SK-N-SH (cell line): Measurements from ENCODE around the gene MALRD1. TPM values are rescaled to one million over a fixed set of nuclear protein-coding genes. Genes with fewer than 3 reads are reported as not detected.

Experiments
- CTCF ChIA-PET: fragments of 300-600, 350-600 bp; formaldehyde crosslinking; extraction: SDS; loops from one replicate; lab custom pipeline; 2021; lab: Yijun Ruan, JAX
- POLR2A ChIA-PET: fragments of 350-600 bp; sonication (Branson Sonifier 250); formaldehyde crosslinking; extraction: SDS; loops from one replicate; lab custom pipeline; 2020; ENCODE audit warnings: antibody characterized with exemption, inconsistent platforms; lab: Yijun Ruan, JAX
- DNase-seq: peaks from one replicate; pipeline ENCODE4 v3.0.0; 2012
- H2AFZ ChIP-seq: fragments of 200-600 bp; sonication (generic); 2 replicates; pipeline ENCODE4 v1.8.1; 2016; ENCODE audit warnings: antibody characterized with exemption, mild to moderate bottlenecking, low read depth
- H3F3A ChIP-seq: fragments of 200-600 bp; sonication (generic); replicated peaks from 2 replicates; pipeline ENCODE3; 2016; ENCODE audit warnings: antibody characterized with exemption, mild to moderate bottlenecking; ENCODE audit not compliant: insufficient read depth
- H3K27ac ChIP-seq, 2 experiments: fragments of 200-500 bp in 1 of 2; fragments of 200-600 bp in 1 of 2; sonication (Bioruptor generic) in 1 of 2; sonication (generic), shearing (Covaris generic) in 1 of 2; 2 replicates each; pipeline versions ENCODE4 v1.5.1 to v1.6.1; 2014 to 2016; ENCODE audit warnings: low read depth in 2 of 2, inconsistent platforms in 1 of 2, low read length in 1 of 2, mild to moderate bottlenecking in 1 of 2, mixed read lengths in 1 of 2
- H3K27me3 ChIP-seq: fragments of 200-600 bp; sonication (generic), shearing (Covaris generic); 2 replicates; pipeline ENCODE4 v1.6.1; 2016; ENCODE audit warnings: mixed run types; ENCODE audit not compliant: insufficient read depth
- H3K36me3 ChIP-seq, 2 experiments: fragments of 200-500 bp in 1 of 2; fragments of 200-600 bp in 1 of 2; sonication (Bioruptor generic) in 1 of 2; sonication (generic) in 1 of 2; replicated peaks in 1 of 2; 2 replicates each; pipeline versions ENCODE3 to v1.5.1; 2014 to 2016; ENCODE audit warnings: low read length in 1 of 2, mild to moderate bottlenecking in 1 of 2; ENCODE audit not compliant: insufficient read depth in 2 of 2, control insufficient read depth in 1 of 2
- H3K4me1 ChIP-seq, 2 experiments: fragments of 200-500 bp in 1 of 2; fragments of 200-600 bp in 1 of 2; sonication (Bioruptor generic) in 1 of 2; sonication (generic), shearing (Covaris generic) in 1 of 2; 2 replicates each; pipeline versions ENCODE4 v1.5.1 to v1.6.1; 2014 to 2016; ENCODE audit warnings: low read depth in 1 of 2, low read length in 1 of 2, mixed run types in 1 of 2; ENCODE audit not compliant: insufficient read depth in 2 of 2, control insufficient read depth in 1 of 2
- H3K4me2 ChIP-seq: fragments of 200-600 bp; sonication (generic), shearing (Covaris generic); 2 replicates; pipeline ENCODE4 v1.6.1; 2017; ENCODE audit warnings: mixed run types
- H3K4me3 ChIP-seq, 2 experiments: fragments of 200-500 bp in 1 of 2; fragments of 200-600 bp in 1 of 2; sonication (Bioruptor generic) in 1 of 2; sonication (generic), shearing (Covaris generic) in 1 of 2; 2 replicates each; pipeline versions ENCODE4 v1.5.1 to v1.8.1; 2014 to 2016; ENCODE audit warnings: low read depth in 2 of 2, inconsistent platforms in 1 of 2, low read length in 1 of 2, mild to moderate bottlenecking in 1 of 2, mixed read lengths in 1 of 2, moderate library complexity in 1 of 2
- H3K79me2 ChIP-seq: fragments of 200-600 bp; sonication (generic); 2 replicates; pipeline ENCODE4 v1.8.1; 2017; ENCODE audit warnings: mild to moderate bottlenecking; ENCODE audit not compliant: insufficient read depth
- H3K9ac ChIP-seq: fragments of 200-600 bp; sonication (generic); 2 replicates; pipeline ENCODE4 v1.6.1; 2017; ENCODE audit warnings: mixed run types
- H3K9me2 ChIP-seq: fragments of 200-600 bp; sonication (generic); 2 replicates; pipeline ENCODE4 v1.6.1; 2017; ENCODE audit warnings: mixed run types
- H3K9me3 ChIP-seq: fragments of 200-600 bp; sonication (generic); 2 replicates; pipeline ENCODE4 v1.6.1; 2017; ENCODE audit warnings: mixed run types, mild to moderate bottlenecking, moderate library complexity
- H4K20me1 ChIP-seq: fragments of 200-600 bp; sonication (generic); 2 replicates; pipeline ENCODE4 v1.6.1; 2017; ENCODE audit warnings: mild to moderate bottlenecking, mixed run types; ENCODE audit not compliant: insufficient read depth
- CHD2 ChIP-seq: fragments of 150-350 bp; IDR thresholded peaks from 2 replicates; pipeline ENCODE4 v1.6.1; 2018; ENCODE audit warnings: low read length; ENCODE audit not compliant: partially characterized antibody
- ELF1 ChIP-seq: IDR thresholded peaks from 2 replicates; pipeline ENCODE4 v1.4.0; 2012
- EZH2phosphoT487 ChIP-seq: fragments of 200-600 bp; sonication (generic); IDR thresholded peaks from 2 replicates; pipeline ENCODE4 v1.6.1; 2017; ENCODE audit warnings: low read depth, mixed run types, mild to moderate bottlenecking, antibody characterized with exemption, moderate library complexity, borderline replicate concordance
- FOXJ3 ChIP-seq: sonication (generic); formaldehyde crosslinking; IDR thresholded peaks from 2 replicates; pipeline ENCODE4 v1.5.1; 2020; ENCODE audit warnings: mild to moderate bottlenecking, missing genetic modification reagents
- FOXM1 ChIP-seq: IDR thresholded peaks from 2 replicates; pipeline ENCODE4 v1.4.0; 2012; ENCODE audit warnings: low read depth, mild to moderate bottlenecking
- GATA2 ChIP-seq: sonication (generic); formaldehyde crosslinking; IDR thresholded peaks from 2 replicates; pipeline ENCODE4 v1.5.0; 2020; ENCODE audit warnings: mild to moderate bottlenecking, missing genetic modification reagents
- JUND ChIP-seq: IDR thresholded peaks from 2 replicates; pipeline ENCODE4 v1.4.0; 2012
- MEF2A ChIP-seq: IDR thresholded peaks from 2 replicates; pipeline ENCODE4 v1.4.0; 2012; ENCODE audit warnings: low read depth, borderline replicate concordance
- NRF1 ChIP-seq: IDR thresholded peaks from 2 replicates; pipeline ENCODE4 v1.6.1; 2012; ENCODE audit warnings: low read depth, mild to moderate bottlenecking, low read length
- POLR2AphosphoS5 ChIP-seq: IDR thresholded peaks from 2 replicates; pipeline ENCODE4 v1.6.1; 2012; ENCODE audit warnings: low read depth, low read length
- SIN3A ChIP-seq: IDR thresholded peaks from 2 replicates; pipeline ENCODE4 v1.6.1; 2012; ENCODE audit warnings: low read depth, mild to moderate bottlenecking, low read length, moderate library complexity, borderline replicate concordance
- WGBS: methylation state at CpG from one replicate; pipeline ENCODE4 v1.1.6; 2017; ENCODE audit warnings: low lambda C conversion rate; 5-methylcytosine and 5-hydroxymethylcytosine counted together
- polyA plus RNA-seq, 3 experiments: library from polyadenylated mRNA; depleted of rRNA; stranded (reverse); fragments of >200 nt; gene quantifications; 2 replicates each; pipeline ENCODE4 v1.2.3, GENCODE V29; 2012
- TF ChIP-seq, protein P1 (sequence below): IDR thresholded peaks from 2 replicates; pipeline ENCODE4; 2012
- TF ChIP-seq, protein P2 (sequence below): IDR thresholded peaks from 2 replicates; pipeline ENCODE4 v1.6.1; 2012; ENCODE audit warnings: mild to moderate bottlenecking, low read depth, low read length, moderate library complexity
- TF ChIP-seq, protein P3 (sequence below): fragments of 150-350 bp; IDR thresholded peaks from 2 replicates; pipeline ENCODE4 v1.6.1; 2017; ENCODE audit warnings: antibody characterized with exemption, low read length, low read depth, borderline replicate concordance

Gene MALRD1
- polyA plus RNA-seq, 1 of the 3 experiments (the other 2 are of a cell fraction): not detected

DNA sequence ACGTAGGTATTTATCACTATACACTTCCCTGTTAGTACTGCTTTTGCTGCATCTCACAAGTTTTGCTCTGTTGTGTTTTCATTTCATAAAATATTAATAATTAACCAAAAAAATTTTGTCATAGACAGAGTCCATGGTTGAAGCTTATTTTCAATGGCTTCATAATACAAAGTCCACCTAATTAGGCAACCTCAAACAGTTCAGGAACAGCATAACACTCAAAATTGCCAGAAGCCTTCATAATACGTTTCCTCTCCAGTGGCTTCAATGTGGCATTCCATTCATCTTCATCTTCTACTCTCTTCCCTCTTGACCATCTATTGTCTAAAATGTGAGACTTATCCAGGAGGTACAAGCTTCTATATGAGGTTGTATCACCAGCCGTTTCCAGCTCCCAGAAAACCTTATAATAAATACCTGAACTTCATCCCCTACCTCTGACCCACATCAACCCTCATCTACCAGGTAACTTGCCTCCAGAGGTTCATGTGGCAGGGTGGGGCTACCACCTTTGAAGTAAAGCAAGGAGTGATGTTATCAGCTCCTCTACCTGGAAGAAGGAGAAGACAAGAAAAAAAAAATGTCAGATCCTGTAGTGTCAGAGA is 337.3 kb downstream of the MALRD1 start:
- CTCF ChIA-PET: interaction anchor here (1.2 kb wide), 1 partner anchor 26 kb away, joined by 3 read pairs; no protein-coding TSS in a partner anchor
- no peaks in the 10 kb centered on the region for H3F3A ChIP-seq
- H3K27me3 ChIP-seq: no peaks in the 10 kb centered on the region

DNA sequence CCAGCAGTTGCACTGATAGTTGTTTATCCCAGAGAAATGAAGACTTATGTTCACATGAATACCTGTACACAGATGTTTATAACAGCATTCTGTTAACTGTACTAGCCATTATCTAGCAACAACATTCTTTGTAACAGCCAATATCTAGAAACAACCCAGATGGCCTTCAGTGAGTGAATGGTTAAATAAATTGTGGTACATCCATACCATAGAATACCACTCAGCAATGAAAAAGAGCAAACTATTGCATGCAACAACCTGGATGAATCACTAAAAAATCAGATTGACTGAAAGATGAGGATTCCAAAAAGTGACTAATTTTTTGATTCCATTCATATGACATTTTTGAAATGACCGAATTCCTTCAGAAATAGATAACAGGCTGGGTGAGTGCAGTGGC is 360.3 kb downstream of the MALRD1 start:
- CTCF ChIA-PET: no interaction called here
- Histone ChIP-seq H3F3A (no peaks in the 10 kb centered on the region), H3K27ac (no peak overlapping the region), H3K9ac (no peak overlapping the region), H3K4me2 (no peak overlapping the region), H3K27me3 (no peaks in the 10 kb centered on the region), H3K36me3 (no peaks in the 10 kb centered on the region), H3K79me2 (no peaks in the 10 kb centered on the region), H3K4me1 (no peaks in the 10 kb centered on the region), H4K20me1 (no peaks in the 10 kb centered on the region), H3K9me2 (no peaks in the 10 kb centered on the region), H3K9me3 (no peaks in the 10 kb centered on the region), H3K4me3 (no peak overlapping the region), H2AFZ (no peak overlapping the region)
- POLR2A ChIA-PET: no interaction called here
- no peak for DNase-seq
- WGBS: 9% methylated on average over 1 of the region's 1 CpG
- TF ChIP-seq, protein P1, sequence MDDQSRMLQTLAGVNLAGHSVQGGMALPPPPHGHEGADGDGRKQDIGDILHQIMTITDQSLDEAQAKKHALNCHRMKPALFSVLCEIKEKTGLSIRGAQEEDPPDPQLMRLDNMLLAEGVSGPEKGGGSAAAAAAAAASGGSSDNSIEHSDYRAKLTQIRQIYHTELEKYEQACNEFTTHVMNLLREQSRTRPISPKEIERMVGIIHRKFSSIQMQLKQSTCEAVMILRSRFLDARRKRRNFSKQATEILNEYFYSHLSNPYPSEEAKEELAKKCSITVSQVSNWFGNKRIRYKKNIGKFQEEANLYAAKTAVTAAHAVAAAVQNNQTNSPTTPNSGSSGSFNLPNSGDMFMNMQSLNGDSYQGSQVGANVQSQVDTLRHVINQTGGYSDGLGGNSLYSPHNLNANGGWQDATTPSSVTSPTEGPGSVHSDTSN: no peak
- TF ChIP-seq JUND (no peak), POLR2AphosphoS5 (no peak), FOXJ3 (no peak), EZH2phosphoT487 (no peak)

More for the DNA sequence above, 337.3 kb downstream of the MALRD1 start:
- Histone ChIP-seq H3K9me2 (no peaks in the 10 kb centered on the region; the same call in 1 of the 2 replicates), H3K9me3 (no peaks in the 10 kb centered on the region), H3K9ac (no peak overlapping the region), H3K4me1 (no peaks in the 10 kb centered on the region), H3K79me2 (no peaks in the 10 kb centered on the region), H3K4me3 (no peak overlapping the region), H3K4me2 (no peak overlapping the region), H3K36me3 (no peaks in the 10 kb centered on the region), H3K27ac (no peak overlapping the region), H4K20me1 (no peaks in the 10 kb centered on the region), H2AFZ (no peak overlapping the region)
- POLR2A ChIA-PET: no interaction called here
- 24% methylated on average over 3 of the region's 3 CpGs for WGBS
- no peak for DNase-seq
- TF ChIP-seq CHD2: no peak

DNA sequence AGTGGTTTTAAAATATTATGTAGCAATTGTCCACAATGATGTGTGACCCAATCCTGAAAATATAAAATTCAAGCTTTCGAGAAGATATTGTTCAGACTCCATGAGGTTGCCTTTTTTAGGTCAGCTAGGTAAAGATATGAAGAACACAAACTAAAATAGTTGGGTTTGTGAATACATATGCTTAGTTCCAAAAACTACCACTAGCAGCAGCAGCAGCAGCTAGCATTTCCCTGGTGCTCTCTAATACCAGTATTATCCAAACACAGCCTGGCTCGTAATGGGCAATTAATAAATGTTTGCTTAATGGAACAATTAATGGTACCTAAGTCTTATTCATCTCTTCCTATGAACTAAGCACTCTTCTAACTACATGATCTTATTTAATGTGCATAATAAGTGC is 362.5 kb downstream of the MALRD1 start:
- no peaks in the 10 kb centered on the region for H3F3A ChIP-seq
- H3K4me3 ChIP-seq: no peak overlapping the region
- POLR2A ChIA-PET: no interaction called here
- no peaks in the 10 kb centered on the region for H3K4me1 ChIP-seq
- H3K9me2 ChIP-seq: no peaks in the 10 kb centered on the region
- no peaks in the 10 kb centered on the region for H3K36me3 ChIP-seq
- 33% methylated on average over 2 of the region's 2 CpGs for WGBS
- CTCF ChIA-PET: interaction anchor here (0.8 to 2.5 kb wide), 6 partner anchors 16 to 1358 kb away, joined by 3 to 16 read pairs (median 3); no protein-coding TSS in a partner anchor
- H3K9ac ChIP-seq: no peak overlapping the region
- no peak overlapping the region for H2AFZ ChIP-seq
- H3K4me2 ChIP-seq: no peak overlapping the region
- H3K9me3 ChIP-seq: no peaks in the 10 kb centered on the region
- no peaks in the 10 kb centered on the region for H3K27me3 ChIP-seq
- H4K20me1 ChIP-seq: no peaks in the 10 kb centered on the region
- no peak for DNase-seq
- no peak overlapping the region for H3K27ac ChIP-seq
- no peaks in the 10 kb centered on the region for H3K79me2 ChIP-seq
- TF ChIP-seq EZH2phosphoT487 (no peak), ELF1 (no peak), GATA2 (CRISPR knock-in tag) (no peak), NRF1 (no peak), FOXM1 (no peak), JUND (no peak), SIN3A (no peak), MEF2A (no peak)
- TF ChIP-seq, protein P2, sequence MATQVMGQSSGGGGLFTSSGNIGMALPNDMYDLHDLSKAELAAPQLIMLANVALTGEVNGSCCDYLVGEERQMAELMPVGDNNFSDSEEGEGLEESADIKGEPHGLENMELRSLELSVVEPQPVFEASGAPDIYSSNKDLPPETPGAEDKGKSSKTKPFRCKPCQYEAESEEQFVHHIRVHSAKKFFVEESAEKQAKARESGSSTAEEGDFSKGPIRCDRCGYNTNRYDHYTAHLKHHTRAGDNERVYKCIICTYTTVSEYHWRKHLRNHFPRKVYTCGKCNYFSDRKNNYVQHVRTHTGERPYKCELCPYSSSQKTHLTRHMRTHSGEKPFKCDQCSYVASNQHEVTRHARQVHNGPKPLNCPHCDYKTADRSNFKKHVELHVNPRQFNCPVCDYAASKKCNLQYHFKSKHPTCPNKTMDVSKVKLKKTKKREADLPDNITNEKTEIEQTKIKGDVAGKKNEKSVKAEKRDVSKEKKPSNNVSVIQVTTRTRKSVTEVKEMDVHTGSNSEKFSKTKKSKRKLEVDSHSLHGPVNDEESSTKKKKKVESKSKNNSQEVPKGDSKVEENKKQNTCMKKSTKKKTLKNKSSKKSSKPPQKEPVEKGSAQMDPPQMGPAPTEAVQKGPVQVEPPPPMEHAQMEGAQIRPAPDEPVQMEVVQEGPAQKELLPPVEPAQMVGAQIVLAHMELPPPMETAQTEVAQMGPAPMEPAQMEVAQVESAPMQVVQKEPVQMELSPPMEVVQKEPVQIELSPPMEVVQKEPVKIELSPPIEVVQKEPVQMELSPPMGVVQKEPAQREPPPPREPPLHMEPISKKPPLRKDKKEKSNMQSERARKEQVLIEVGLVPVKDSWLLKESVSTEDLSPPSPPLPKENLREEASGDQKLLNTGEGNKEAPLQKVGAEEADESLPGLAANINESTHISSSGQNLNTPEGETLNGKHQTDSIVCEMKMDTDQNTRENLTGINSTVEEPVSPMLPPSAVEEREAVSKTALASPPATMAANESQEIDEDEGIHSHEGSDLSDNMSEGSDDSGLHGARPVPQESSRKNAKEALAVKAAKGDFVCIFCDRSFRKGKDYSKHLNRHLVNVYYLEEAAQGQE: no peak
- TF ChIP-seq, protein P3, sequence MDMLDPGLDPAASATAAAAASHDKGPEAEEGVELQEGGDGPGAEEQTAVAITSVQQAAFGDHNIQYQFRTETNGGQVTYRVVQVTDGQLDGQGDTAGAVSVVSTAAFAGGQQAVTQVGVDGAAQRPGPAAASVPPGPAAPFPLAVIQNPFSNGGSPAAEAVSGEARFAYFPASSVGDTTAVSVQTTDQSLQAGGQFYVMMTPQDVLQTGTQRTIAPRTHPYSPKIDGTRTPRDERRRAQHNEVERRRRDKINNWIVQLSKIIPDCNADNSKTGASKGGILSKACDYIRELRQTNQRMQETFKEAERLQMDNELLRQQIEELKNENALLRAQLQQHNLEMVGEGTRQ: no peak
